ENCODE measurements around the gene IL16. TPM values are rescaled to one million over a fixed set of nuclear protein-coding genes. Genes with fewer than 3 reads are reported as not detected.

IL16 gene
- total and polyA plus RNA-seq, 2 donors (not counting 1 experiment from before 2014, with no cell fraction given) = 181 to 287 TPM

GRCh38 chr15:81323559-81323943 is 126.9 kb downstream of the IL16 start:
- ATAC-seq (ENCODE audit: low read depth) (no peak), DNase-seq (no peak)
- Mint-ChIP-seq H3K4me3 (peak overlapping the region; percentile 100), H3K9me3 (ENCODE audit: insufficient read depth) (no peaks in the 10 kb centered on the region), H3K4me1 (peaks cover 37% of the 10 kb centered on the region), H3K27me3 (no peaks in the 10 kb centered on the region), H3K27ac (peak overlapping the region; percentile 95)
- H3K36me3 ChIP-seq (replicated peaks in 1 of 2; ENCODE audit: control extremely low read depth in 1 of 2, control insufficient read depth in 1 of 2, extremely low read depth in 1 of 2, insufficient read depth in 2 of 2, low read length in 1 of 2) = peaks cover 0 to 7% of the 10 kb centered on the region in 2 experiments
- H3K4me1 ChIP-seq (ENCODE audit: control insufficient read depth in 2 of 2, insufficient read depth in 2 of 2, low read length in 2 of 2) = peaks cover 24 to 38% of the 10 kb centered on the region in 2 donors
- TF ChIP-seq CTCF (IDR thresholded peaks at IDR 0.05) (no peak), EZH2 (IDR thresholded peaks at IDR 0.05; ENCODE audit: borderline replicate concordance, insufficient read depth, low read depth, low read length, poor library complexity, severe bottlenecking) (no peak)
- intact Hi-C loops (cut with micrococcal nuclease) = no loop called here
- 15% methylated on average over 4 of the region's 4 CpGs for WGBS (ENCODE audit: insufficient coverage)
- no peaks in the 10 kb centered on the region for H4K20me1 ChIP-seq (ENCODE audit: control insufficient read depth, insufficient read depth, low read length, poor library complexity, severe bottlenecking)
- peak overlapping the region; percentile 4 to 79 (median 77) for H3K4me3 ChIP-seq (ENCODE audit: control extremely low read depth in 1 of 5, extremely low read depth in 1 of 5, insufficient read depth in 1 of 5, low read depth in 2 of 5, low read length in 4 of 5)
- H3K27ac ChIP-seq (ENCODE audit: low read length in 2 of 2) = peak overlapping the region; percentile 27 to 68
- no peaks in the 10 kb centered on the region for H3K9me3 ChIP-seq (ENCODE audit: control extremely low read depth in 1 of 3, control insufficient read depth in 2 of 3, insufficient read depth in 1 of 3, low read length in 2 of 3)
- H3K4me2 ChIP-seq (replicated peaks; ENCODE audit: low read depth, low read length, poor library complexity, severe bottlenecking) = peak overlapping the region; percentile 82
- CTCF ChIA-PET = interaction anchor here (0.9 to 20.0 kb wide), 10 partner anchors 12 to 83 kb away, joined by 3 to 306 read pairs (median 4); no protein-coding TSS in a partner anchor
- peak overlapping the region; percentile 79 for H3K9ac ChIP-seq (ENCODE audit: low read length)
- peaks cover 51% of the 10 kb centered on the region for H3K79me2 ChIP-seq (ENCODE audit: control insufficient read depth, insufficient read depth, low read length)
- H2AFZ ChIP-seq (ENCODE audit: insufficient read depth, low read depth, low read length, poor library complexity, severe bottlenecking) = peak overlapping the region; percentile 88
- POLR2A ChIA-PET = interaction anchor here (0.6 to 1.8 kb wide), 7 partner anchors 12 to 322 kb away, joined by 3 to 13 read pairs (median 3); no protein-coding TSS in a partner anchor
- no peaks in the 10 kb centered on the region for H3K27me3 ChIP-seq (replicated peaks in 1 of 4; ENCODE audit: control extremely low read depth in 1 of 4, control insufficient read depth in 3 of 4, insufficient read depth in 4 of 4, low read length in 3 of 4)
